ENCODE data around the gene PDLIM1.

PDLIM1 gene

DNA sequence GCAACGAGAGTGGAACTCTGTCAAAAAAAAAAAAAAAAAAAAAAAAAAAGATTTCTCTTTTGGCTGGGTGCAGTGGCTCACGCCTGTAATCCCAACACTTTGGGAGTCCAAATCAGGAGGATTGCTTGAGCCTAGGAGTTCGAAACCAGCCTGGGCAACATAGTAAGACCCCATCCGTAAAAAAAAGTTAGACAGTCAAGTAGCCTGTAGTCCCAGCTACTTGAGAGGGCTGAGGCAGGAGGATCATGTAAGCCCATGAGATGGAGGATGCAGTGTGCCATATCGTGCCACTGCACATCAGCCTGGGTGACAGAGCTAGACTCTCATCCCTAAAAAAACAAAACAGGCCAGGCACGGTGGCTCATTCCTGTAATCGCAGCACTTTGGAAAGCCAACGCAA, 25.2 kb downstream of the PDLIM1 start:
- Histone ChIP-seq H3K27ac (ENCODE audit: low read length) (no peak overlapping the region), H3K9me2 (replicated peaks; ENCODE audit: insufficient read depth, low read length) (no peaks in the 10 kb centered on the region), H2AFZ (ENCODE audit: low read length) (no peak overlapping the region), H4K20me1 (ENCODE audit: insufficient read depth, low read length) (no peaks in the 10 kb centered on the region), H3K36me3 (replicated peaks; ENCODE audit: insufficient read depth, low read length) (0 out of 2 replicates have a peak, but pooled peaks cover 4% of the 10 kb centered on the region), H3K79me2 (ENCODE audit: low read length) (peaks cover 14% of the 10 kb centered on the region; the same call in 1 of the 2 replicates), H3K4me1 (ENCODE audit: low read length) (peaks cover 45% of the 10 kb centered on the region), H3K9ac (ENCODE audit: low read length) (no peak overlapping the region), H3K4me2 (ENCODE audit: low read depth, low read length) (no peak overlapping the region), H3F3A (ENCODE audit: insufficient read depth, low read length) (peaks cover 11% of the 10 kb centered on the region), H3K27me3 (replicated peaks; ENCODE audit: insufficient read depth, low read length) (no peaks in the 10 kb centered on the region), H3K4me3 (ENCODE audit: low read length) (no peak overlapping the region), H3K9me3 (replicated peaks; ENCODE audit: insufficient read depth, low read length) (no peaks in the 10 kb centered on the region)
- TF ChIP-seq EZH2phosphoT487 (IDR thresholded peaks at IDR 0.05; ENCODE audit: low read length) (no peak), EZH2 (optimal IDR thresholded peaks at IDR 0.05; ENCODE audit: low read depth, low read length) (no peak)
- no peak for DNase-seq

DNA sequence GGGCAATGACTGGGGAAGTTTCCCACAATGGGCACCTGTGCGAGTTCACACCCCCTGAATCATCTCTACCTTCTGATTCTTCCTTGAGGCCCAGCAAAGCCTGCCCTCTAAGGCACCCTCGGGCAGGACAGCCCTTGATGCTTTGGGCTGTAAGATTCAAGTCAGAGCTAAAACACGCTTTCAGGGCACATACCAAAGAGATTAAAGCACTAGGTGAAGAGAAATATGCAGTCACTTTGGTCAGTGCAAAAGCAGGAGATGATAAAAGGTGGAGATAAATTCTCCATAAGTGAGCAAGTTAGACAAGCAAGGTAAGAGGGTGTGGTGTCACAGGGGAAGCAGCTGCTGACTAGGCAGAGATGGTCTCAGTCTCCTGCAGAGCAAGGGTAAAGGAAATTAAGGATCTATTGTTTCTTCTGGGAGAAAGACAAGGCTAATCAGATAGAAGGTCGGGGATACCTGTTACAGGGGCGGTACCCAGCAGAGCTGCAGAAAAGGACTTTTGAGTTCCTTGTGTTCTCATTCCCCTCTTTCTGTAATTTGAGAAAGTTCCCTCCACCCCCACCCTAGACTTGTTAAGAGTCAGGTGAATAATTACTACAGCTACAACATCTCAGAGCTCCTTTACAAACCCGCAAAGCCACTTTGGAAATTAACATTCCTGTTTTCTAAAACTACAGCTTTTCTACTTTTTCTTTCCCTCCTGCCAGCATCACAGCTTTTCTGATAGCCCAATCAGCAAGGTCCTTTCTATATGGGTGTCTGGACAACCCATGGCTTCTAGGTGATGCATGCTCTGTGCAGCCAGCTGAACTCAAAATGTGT, 26.4 kb downstream of the PDLIM1 start:
- H3K4me1 ChIP-seq (ENCODE audit: low read length): peaks cover 55% of the 10 kb centered on the region
- no peak overlapping the region for H3K4me3 ChIP-seq (ENCODE audit: low read length)
- no peaks in the 10 kb centered on the region for H3K9me2 ChIP-seq (replicated peaks; ENCODE audit: insufficient read depth, low read length)
- no peak overlapping the region for H3K9ac ChIP-seq (ENCODE audit: low read length)
- peaks cover 21% of the 10 kb centered on the region for H3F3A ChIP-seq (ENCODE audit: insufficient read depth, low read length)
- no peaks in the 10 kb centered on the region for H4K20me1 ChIP-seq (ENCODE audit: insufficient read depth, low read length)
- H3K27ac ChIP-seq (ENCODE audit: low read length): no peak overlapping the region
- H3K79me2 ChIP-seq (ENCODE audit: low read length): peaks cover 18% of the 10 kb centered on the region
- H2AFZ ChIP-seq (ENCODE audit: low read length): no peak overlapping the region
- 0 out of 2 replicates have a peak, but pooled peaks cover 4% of the 10 kb centered on the region for H3K36me3 ChIP-seq (replicated peaks; ENCODE audit: insufficient read depth, low read length)
- H3K9me3 ChIP-seq (replicated peaks; ENCODE audit: insufficient read depth, low read length): no peaks in the 10 kb centered on the region
- no peaks in the 10 kb centered on the region for H3K27me3 ChIP-seq (replicated peaks; ENCODE audit: insufficient read depth, low read length)
- TF ChIP-seq, protein P1, sequence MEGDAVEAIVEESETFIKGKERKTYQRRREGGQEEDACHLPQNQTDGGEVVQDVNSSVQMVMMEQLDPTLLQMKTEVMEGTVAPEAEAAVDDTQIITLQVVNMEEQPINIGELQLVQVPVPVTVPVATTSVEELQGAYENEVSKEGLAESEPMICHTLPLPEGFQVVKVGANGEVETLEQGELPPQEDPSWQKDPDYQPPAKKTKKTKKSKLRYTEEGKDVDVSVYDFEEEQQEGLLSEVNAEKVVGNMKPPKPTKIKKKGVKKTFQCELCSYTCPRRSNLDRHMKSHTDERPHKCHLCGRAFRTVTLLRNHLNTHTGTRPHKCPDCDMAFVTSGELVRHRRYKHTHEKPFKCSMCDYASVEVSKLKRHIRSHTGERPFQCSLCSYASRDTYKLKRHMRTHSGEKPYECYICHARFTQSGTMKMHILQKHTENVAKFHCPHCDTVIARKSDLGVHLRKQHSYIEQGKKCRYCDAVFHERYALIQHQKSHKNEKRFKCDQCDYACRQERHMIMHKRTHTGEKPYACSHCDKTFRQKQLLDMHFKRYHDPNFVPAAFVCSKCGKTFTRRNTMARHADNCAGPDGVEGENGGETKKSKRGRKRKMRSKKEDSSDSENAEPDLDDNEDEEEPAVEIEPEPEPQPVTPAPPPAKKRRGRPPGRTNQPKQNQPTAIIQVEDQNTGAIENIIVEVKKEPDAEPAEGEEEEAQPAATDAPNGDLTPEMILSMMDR (IDR thresholded peaks at IDR 0.05; ENCODE audit: low read length): no peak
- TF ChIP-seq EZH2 (optimal IDR thresholded peaks at IDR 0.05; ENCODE audit: low read depth, low read length) (no peak), EZH2phosphoT487 (IDR thresholded peaks at IDR 0.05; ENCODE audit: low read length) (no peak)
- DNase-seq: no peak
- H3K4me2 ChIP-seq (ENCODE audit: low read depth, low read length): no peak overlapping the region

DNA sequence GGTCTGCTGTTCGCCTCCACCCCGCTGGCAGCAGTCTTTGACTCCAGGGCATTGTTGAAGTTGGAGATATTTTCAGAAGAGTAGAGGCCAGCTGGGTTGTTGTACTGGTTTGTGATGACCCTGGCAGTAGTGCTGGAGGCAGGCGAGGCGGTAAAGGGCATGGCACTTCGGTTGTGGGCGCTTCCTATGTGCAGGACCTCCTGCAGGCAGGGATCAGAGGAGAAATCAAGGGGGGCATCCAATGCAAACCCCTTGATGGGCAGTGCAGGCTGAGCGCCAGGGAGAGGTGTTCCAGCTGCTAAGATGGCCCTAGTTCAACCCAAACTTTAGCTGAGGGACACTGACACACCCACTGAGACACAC, 27.0 kb downstream of the PDLIM1 start:
- Histone ChIP-seq H3K4me1 (ENCODE audit: low read length) (peaks cover 57% of the 10 kb centered on the region), H3K79me2 (ENCODE audit: low read length) (peaks cover 21% of the 10 kb centered on the region), H3K27ac (ENCODE audit: low read length) (no peak overlapping the region), H3K4me3 (ENCODE audit: low read length) (no peak overlapping the region), H3K27me3 (replicated peaks; ENCODE audit: insufficient read depth, low read length) (no peaks in the 10 kb centered on the region), H3K9me3 (replicated peaks; ENCODE audit: insufficient read depth, low read length) (no peaks in the 10 kb centered on the region), H3K9ac (ENCODE audit: low read length) (no peak overlapping the region), H4K20me1 (ENCODE audit: insufficient read depth, low read length) (no peaks in the 10 kb centered on the region), H2AFZ (ENCODE audit: low read length) (no peak overlapping the region), H3K36me3 (replicated peaks; ENCODE audit: insufficient read depth, low read length) (0 out of 2 replicates have a peak, but pooled peaks cover 4% of the 10 kb centered on the region), H3K9me2 (replicated peaks; ENCODE audit: insufficient read depth, low read length) (no peaks in the 10 kb centered on the region), H3K4me2 (ENCODE audit: low read depth, low read length) (no peak overlapping the region), H3F3A (ENCODE audit: insufficient read depth, low read length) (peaks cover 21% of the 10 kb centered on the region)
- TF ChIP-seq EZH2 (optimal IDR thresholded peaks at IDR 0.05; ENCODE audit: low read depth, low read length) (no peak), EZH2phosphoT487 (IDR thresholded peaks at IDR 0.05; ENCODE audit: low read length) (no peak)
- TF ChIP-seq, protein P1 (IDR thresholded peaks at IDR 0.05; ENCODE audit: low read length): no peak
- DNase-seq: no peak
